ENCODE data around the gene C8B. TPM values are rescaled to one million over a fixed set of nuclear protein-coding genes. Genes with fewer than 3 reads are reported as not detected.

C8B gene
- total RNA-seq, 1 experiment from 2014 or later: 0.10 TPM

DNA sequence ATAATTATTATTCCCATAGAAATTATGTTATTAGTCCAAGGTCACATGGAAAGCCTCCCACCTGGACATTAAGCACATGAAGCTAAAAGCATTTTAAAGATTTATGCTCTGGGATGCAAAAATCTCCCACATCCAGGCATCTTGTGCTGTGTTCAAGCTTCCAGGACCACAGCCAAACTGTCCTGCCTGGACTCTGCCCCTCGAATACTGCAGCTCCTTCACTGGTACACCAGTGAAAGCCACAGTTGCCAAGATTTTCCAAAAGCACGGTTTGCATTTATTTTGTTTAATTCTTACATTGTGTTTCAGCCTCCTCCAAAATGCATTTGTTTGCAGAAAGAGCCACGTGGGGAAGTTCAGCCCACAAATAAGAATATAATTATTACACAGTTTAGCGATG, 38.6 kb downstream of the C8B start:
- H3K79me2 ChIP-seq (ENCODE audit: insufficient read depth, low read length): no peaks in the 10 kb centered on the region
- no peaks in the 10 kb centered on the region for H3K9me2 ChIP-seq (ENCODE audit: insufficient read depth)
- ChIA-PET CTCF (no interaction called here), RAD21 (ENCODE audit: low non-redundant PET in 1 of 2, low total read pairs in 2 of 2, uncharacterized antibody in 2 of 2, unreplicated experiment in 2 of 2) (no interaction called here), POLR2A (no interaction called here)
- H3K27ac ChIP-seq (ENCODE audit: low read depth, low read length): no peak overlapping the region
- no TSS peak for BruUV-seq (replicated peaks)
- no peaks in the 10 kb centered on the region for H4K20me1 ChIP-seq (ENCODE audit: insufficient read depth)
- intact Hi-C loops (cut with micrococcal nuclease): no loop called here
- H3K9ac ChIP-seq (ENCODE audit: low read length): no peak overlapping the region
- H3K36me3 ChIP-seq (ENCODE audit: control insufficient read depth in 1 of 2, insufficient read depth in 2 of 2, low read length in 2 of 2): no peaks in the 10 kb centered on the region
- DNase-seq (ENCODE audit: low read depth, low spot score) (no peak), ATAC-seq (no peak)
- no peaks in the 10 kb centered on the region for H3K9me3 ChIP-seq (ENCODE audit: control insufficient read depth in 1 of 2, insufficient read depth in 1 of 2, low read depth in 1 of 2, low read length in 2 of 2)
- no peak overlapping the region for H3K4me3 ChIP-seq (replicated peaks in 1 of 2; ENCODE audit: low read depth in 1 of 2, low read length in 2 of 2)
- TF ChIP-seq YY1 (IDR thresholded peaks at IDR 0.05; ENCODE audit: extremely low read depth, insufficient replicate concordance, low read depth, low read length) (no peak), ZNF274 (IDR thresholded peaks at IDR 0.05; ENCODE audit: low read depth, low read length) (no peak), ELF1 (IDR thresholded peaks at IDR 0.05; ENCODE audit: borderline replicate concordance, low read depth) (no peak), SRF (IDR thresholded peaks at IDR 0.05; ENCODE audit: low read depth) (no peak), TCF7L2 (IDR thresholded peaks at IDR 0.05; ENCODE audit: borderline replicate concordance, extremely low read depth, insufficient read depth, insufficient read length) (no peak), FOSL1 (IDR thresholded peaks at IDR 0.05; ENCODE audit: low read depth) (no peak)
- TF ChIP-seq, protein P1, sequence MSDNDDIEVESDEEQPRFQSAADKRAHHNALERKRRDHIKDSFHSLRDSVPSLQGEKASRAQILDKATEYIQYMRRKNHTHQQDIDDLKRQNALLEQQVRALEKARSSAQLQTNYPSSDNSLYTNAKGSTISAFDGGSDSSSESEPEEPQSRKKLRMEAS (IDR thresholded peaks at IDR 0.05): no peak
- peaks cover 8% of the 10 kb centered on the region for H3K27me3 ChIP-seq (ENCODE audit: insufficient read depth, low read length)
- H3K4me2 ChIP-seq (ENCODE audit: low read length): no peak overlapping the region
- no peak overlapping the region for H2AFZ ChIP-seq (ENCODE audit: low read depth, low read length, poor library complexity, severe bottlenecking)
- no peaks in the 10 kb centered on the region for H3K4me1 ChIP-seq (ENCODE audit: control insufficient read depth in 1 of 2, insufficient read depth in 2 of 2, low read length in 2 of 2)

DNA sequence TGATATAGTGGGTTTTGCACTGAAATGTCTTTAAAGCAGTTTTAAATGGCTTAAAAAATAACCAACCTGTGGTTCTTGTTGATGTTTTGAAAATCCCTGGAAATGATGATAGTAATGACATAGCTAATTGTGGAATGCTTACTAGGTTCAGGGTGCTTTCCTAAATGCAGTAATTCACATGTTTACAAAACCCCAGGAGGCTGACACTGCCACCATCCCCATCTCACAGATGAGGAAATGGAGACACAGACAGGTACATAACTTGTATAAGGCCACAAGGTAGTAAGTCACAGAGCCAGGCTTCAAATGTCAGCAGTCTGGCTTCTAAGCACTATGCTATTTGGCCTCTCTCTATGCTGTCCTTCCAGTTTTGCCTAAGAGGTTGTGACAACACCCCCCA, 40.6 kb downstream of the C8B start:
- intact Hi-C loops (cut with micrococcal nuclease): no loop called here
- Histone ChIP-seq H3K9me2 (ENCODE audit: insufficient read depth) (no peaks in the 10 kb centered on the region), H3K9me3 (ENCODE audit: control insufficient read depth in 1 of 2, insufficient read depth in 1 of 2, low read depth in 1 of 2, low read length in 2 of 2) (no peaks in the 10 kb centered on the region), H3K4me3 (replicated peaks in 1 of 2; ENCODE audit: low read depth in 1 of 2, low read length in 2 of 2) (no peak overlapping the region), H3K27me3 (ENCODE audit: insufficient read depth, low read length) (peaks cover 8% of the 10 kb centered on the region), H3K4me2 (ENCODE audit: low read length) (no peak overlapping the region), H3K4me1 (ENCODE audit: control insufficient read depth in 1 of 2, insufficient read depth in 2 of 2, low read length in 2 of 2) (no peaks in the 10 kb centered on the region), H4K20me1 (ENCODE audit: insufficient read depth) (no peaks in the 10 kb centered on the region), H2AFZ (ENCODE audit: low read depth, low read length, poor library complexity, severe bottlenecking) (no peak overlapping the region), H3K9ac (ENCODE audit: low read length) (no peak overlapping the region), H3K79me2 (ENCODE audit: insufficient read depth, low read length) (no peaks in the 10 kb centered on the region), H3K27ac (ENCODE audit: low read depth, low read length) (no peak overlapping the region), H3K36me3 (ENCODE audit: control insufficient read depth in 1 of 2, insufficient read depth in 2 of 2, low read length in 2 of 2) (no peaks in the 10 kb centered on the region)
- ATAC-seq (no peak), DNase-seq (ENCODE audit: low read depth, low spot score) (no peak)
- ChIA-PET RAD21 (ENCODE audit: low non-redundant PET in 1 of 2, low total read pairs in 2 of 2, uncharacterized antibody in 2 of 2, unreplicated experiment in 2 of 2) (no interaction called here), POLR2A (no interaction called here), CTCF (no interaction called here)
- TF ChIP-seq FOSL1 (IDR thresholded peaks at IDR 0.05; ENCODE audit: low read depth): no peak
- TF ChIP-seq, protein P1 (IDR thresholded peaks at IDR 0.05): no peak
- TF ChIP-seq EZH2phosphoT487 (IDR thresholded peaks at IDR 0.05; ENCODE audit: borderline replicate concordance): no peak
- TF ChIP-seq YY1 (IDR thresholded peaks at IDR 0.05; ENCODE audit: extremely low read depth, insufficient replicate concordance, low read depth, low read length): no peak
- TF ChIP-seq, protein P2, sequence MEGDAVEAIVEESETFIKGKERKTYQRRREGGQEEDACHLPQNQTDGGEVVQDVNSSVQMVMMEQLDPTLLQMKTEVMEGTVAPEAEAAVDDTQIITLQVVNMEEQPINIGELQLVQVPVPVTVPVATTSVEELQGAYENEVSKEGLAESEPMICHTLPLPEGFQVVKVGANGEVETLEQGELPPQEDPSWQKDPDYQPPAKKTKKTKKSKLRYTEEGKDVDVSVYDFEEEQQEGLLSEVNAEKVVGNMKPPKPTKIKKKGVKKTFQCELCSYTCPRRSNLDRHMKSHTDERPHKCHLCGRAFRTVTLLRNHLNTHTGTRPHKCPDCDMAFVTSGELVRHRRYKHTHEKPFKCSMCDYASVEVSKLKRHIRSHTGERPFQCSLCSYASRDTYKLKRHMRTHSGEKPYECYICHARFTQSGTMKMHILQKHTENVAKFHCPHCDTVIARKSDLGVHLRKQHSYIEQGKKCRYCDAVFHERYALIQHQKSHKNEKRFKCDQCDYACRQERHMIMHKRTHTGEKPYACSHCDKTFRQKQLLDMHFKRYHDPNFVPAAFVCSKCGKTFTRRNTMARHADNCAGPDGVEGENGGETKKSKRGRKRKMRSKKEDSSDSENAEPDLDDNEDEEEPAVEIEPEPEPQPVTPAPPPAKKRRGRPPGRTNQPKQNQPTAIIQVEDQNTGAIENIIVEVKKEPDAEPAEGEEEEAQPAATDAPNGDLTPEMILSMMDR (IDR thresholded peaks at IDR 0.05 in 2 of 3, conservative IDR thresholded peaks at IDR 0.05 in 1 of 3; ENCODE audit: borderline replicate concordance in 1 of 3, insufficient read depth in 1 of 3, low read depth in 2 of 3, low read length in 2 of 3): no peak
- no peak for TF ChIP-seq SRF (IDR thresholded peaks at IDR 0.05; ENCODE audit: low read depth)
- TF ChIP-seq, protein P3, sequence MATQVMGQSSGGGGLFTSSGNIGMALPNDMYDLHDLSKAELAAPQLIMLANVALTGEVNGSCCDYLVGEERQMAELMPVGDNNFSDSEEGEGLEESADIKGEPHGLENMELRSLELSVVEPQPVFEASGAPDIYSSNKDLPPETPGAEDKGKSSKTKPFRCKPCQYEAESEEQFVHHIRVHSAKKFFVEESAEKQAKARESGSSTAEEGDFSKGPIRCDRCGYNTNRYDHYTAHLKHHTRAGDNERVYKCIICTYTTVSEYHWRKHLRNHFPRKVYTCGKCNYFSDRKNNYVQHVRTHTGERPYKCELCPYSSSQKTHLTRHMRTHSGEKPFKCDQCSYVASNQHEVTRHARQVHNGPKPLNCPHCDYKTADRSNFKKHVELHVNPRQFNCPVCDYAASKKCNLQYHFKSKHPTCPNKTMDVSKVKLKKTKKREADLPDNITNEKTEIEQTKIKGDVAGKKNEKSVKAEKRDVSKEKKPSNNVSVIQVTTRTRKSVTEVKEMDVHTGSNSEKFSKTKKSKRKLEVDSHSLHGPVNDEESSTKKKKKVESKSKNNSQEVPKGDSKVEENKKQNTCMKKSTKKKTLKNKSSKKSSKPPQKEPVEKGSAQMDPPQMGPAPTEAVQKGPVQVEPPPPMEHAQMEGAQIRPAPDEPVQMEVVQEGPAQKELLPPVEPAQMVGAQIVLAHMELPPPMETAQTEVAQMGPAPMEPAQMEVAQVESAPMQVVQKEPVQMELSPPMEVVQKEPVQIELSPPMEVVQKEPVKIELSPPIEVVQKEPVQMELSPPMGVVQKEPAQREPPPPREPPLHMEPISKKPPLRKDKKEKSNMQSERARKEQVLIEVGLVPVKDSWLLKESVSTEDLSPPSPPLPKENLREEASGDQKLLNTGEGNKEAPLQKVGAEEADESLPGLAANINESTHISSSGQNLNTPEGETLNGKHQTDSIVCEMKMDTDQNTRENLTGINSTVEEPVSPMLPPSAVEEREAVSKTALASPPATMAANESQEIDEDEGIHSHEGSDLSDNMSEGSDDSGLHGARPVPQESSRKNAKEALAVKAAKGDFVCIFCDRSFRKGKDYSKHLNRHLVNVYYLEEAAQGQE (IDR thresholded peaks at IDR 0.05; ENCODE audit: low read depth): no peak
- no peak for TF ChIP-seq POLR2AphosphoS5 (IDR thresholded peaks at IDR 0.05; ENCODE audit: low read depth, low read length)
- TF ChIP-seq EGR1 (IDR thresholded peaks at IDR 0.05; ENCODE audit: low read depth): no peak
- TF ChIP-seq RAD21 (IDR thresholded peaks at IDR 0.05; ENCODE audit: low read depth): no peak
- TF ChIP-seq CEBPB (IDR thresholded peaks at IDR 0.05; ENCODE audit: low read depth): no peak
- TF ChIP-seq EZH2 (IDR thresholded peaks at IDR 0.05): no peak
- no TSS peak for BruUV-seq (replicated peaks)
